ENCODE data around the gene HECTD1.
"Not testable (repeated sequence)": the region's sequence is repeated elsewhere in the genome, so short reads cannot be mapped to it uniquely, and the experiment has no call there.

HECTD1 gene

DNA sequence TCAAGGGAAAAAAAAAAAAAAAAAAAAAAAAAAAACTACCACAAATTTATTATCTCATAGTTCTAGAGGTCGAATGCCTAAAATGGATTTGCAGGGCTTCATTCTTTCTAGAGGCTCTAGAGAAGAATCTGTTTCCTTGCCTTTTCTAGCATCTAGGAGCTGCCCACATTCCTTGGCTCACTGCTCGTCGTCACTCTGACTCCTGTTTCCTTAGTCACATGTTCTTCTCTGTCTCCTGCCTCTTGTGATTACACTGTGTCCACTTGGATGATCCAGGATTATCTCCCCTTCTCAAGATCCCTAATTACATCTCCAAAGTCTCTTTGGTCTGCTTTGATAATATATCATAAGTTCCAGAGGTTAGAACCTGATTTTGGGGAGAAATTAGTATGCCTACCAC lies 88.7 kb downstream of the HECTD1 start:
- H3K4me3 ChIP-seq: no peak overlapping the region
- DNase-seq (ENCODE audit: low read depth, low spot score): no peak
- TF ChIP-seq EZH2 (IDR thresholded peaks at IDR 0.05) (no peak), FOXP2 (optimal IDR thresholded peaks at IDR 0.05; ENCODE audit: control extremely low read depth, extremely low read length, insufficient read depth) (no peak), POLR2AphosphoS5 (IDR thresholded peaks at IDR 0.05; ENCODE audit: borderline replicate concordance, low read depth, low read length) (no peak)
- no peaks in the 10 kb centered on the region for H3K9me3 ChIP-seq (ENCODE audit: low read depth, low read length)
- no peak overlapping the region for H3K9ac ChIP-seq (ENCODE audit: insufficient read length)
- H3K36me3 ChIP-seq (ENCODE audit: insufficient read depth, low read length): peaks cover 86% of the 10 kb centered on the region
- no peak overlapping the region for H3K27ac ChIP-seq

DNA sequence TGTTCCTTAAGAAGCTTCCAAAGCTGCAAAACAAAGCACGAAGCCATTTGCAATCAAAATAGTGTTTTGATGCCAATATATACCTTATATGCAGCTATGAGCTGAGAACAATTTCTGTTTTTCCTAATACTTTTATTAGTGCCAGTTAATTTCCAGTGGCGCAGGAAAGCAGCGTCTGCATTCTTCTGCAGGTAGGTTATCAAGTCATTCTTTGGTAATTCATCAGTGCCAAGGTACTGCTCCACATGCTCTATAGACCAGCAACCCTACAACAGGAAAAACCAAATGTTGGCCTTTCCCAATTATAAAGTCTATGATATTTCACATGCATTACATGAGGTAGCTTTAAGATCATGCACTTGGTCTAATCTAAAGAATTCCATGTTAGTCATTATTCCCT lies 93.8 kb downstream of the HECTD1 start:
- Histone ChIP-seq H3K36me3 (ENCODE audit: insufficient read depth, low read length) (peaks cover 84% of the 10 kb centered on the region), H3K9ac (ENCODE audit: insufficient read length) (no peak overlapping the region)
- TF ChIP-seq POLR2AphosphoS5 (IDR thresholded peaks at IDR 0.05; ENCODE audit: borderline replicate concordance, low read depth, low read length): no peak
- no peak for TF ChIP-seq EZH2 (IDR thresholded peaks at IDR 0.05)
- no peak for TF ChIP-seq FOXP2 (optimal IDR thresholded peaks at IDR 0.05; ENCODE audit: control extremely low read depth, extremely low read length, insufficient read depth)

DNA sequence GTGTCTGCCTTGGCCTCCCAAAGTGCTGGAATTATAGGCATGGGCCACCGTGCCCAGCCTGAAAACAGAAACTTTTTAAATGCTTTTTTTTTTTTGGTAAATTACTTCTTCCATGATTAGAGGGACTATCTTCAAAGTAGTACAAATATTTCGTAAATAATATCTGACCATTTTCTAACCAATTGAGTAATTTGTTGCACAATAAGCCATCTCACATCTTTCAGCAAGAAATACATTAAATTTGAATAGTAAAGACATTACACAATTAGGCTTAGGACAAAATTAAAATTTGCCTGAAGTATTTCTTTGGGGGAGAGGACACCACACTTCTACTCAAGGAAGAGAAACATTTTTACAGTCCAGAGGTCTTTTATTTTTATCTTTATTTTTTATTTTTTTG lies 96.7 kb downstream of the HECTD1 start:
- Histone ChIP-seq H3K4me3 (no peak overlapping the region), H3K27ac (no peak overlapping the region), H3K36me3 (ENCODE audit: insufficient read depth, low read length) (peaks cover 89% of the 10 kb centered on the region), H3K9ac (ENCODE audit: insufficient read length) (no peak overlapping the region), H3K9me3 (ENCODE audit: low read depth, low read length) (no peaks in the 10 kb centered on the region)
- DNase-seq (ENCODE audit: low read depth, low spot score): no peak
- TF ChIP-seq POLR2AphosphoS5 (IDR thresholded peaks at IDR 0.05; ENCODE audit: borderline replicate concordance, low read depth, low read length) (no peak), EZH2 (IDR thresholded peaks at IDR 0.05) (no peak), FOXP2 (optimal IDR thresholded peaks at IDR 0.05; ENCODE audit: control extremely low read depth, extremely low read length, insufficient read depth) (no peak)

More for the DNA sequence above, 93.8 kb downstream of the HECTD1 start:
- no peak for DNase-seq (ENCODE audit: low read depth, low spot score)
- H3K9me3 ChIP-seq (ENCODE audit: low read depth, low read length): no peaks in the 10 kb centered on the region
- no peak overlapping the region for H3K4me3 ChIP-seq
- H3K27ac ChIP-seq: no peak overlapping the region

DNA sequence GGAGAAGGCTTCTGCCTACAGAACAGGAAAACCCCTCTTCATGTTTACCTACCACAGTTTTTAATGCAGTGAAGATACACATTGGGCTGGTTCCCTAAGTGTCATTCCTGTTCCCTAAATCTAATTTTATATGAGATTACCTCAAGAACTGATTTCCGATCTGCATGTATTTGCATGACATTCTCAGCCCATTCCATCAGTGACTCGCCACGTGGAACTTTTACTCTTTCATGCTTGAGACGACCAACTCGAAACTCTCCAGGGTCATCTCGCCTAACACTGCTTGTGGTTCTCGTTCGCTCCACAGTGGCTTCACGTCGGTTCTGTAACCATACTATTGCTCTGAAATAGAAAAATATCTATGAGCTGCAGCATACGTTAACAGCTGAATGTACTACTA lies 98.3 kb downstream of the HECTD1 start:
- H3K36me3 ChIP-seq (ENCODE audit: insufficient read depth, low read length): peaks cover 92% of the 10 kb centered on the region

DNA sequence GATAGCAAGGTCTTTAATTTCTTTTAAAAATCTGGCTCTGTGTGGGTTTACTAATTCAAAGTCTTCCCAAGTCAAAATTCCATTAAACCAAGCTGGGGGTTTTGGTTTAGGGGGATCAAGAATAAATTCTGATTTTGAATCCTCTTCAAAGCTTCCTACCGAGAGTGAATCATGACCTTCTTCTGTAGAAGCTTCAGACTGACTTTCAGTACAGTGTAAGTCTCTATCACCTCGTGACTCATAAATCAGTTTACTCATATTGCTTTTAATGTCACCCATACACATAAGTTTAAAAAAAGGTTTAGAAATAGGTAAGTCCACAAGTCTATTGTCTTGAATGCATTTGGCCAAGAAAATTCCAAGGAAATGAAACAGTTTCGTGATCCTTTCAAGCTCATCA lies 100.8 kb downstream of the HECTD1 start:
- Histone ChIP-seq H3K36me3 (ENCODE audit: insufficient read depth, low read length) (peaks cover 92% of the 10 kb centered on the region), H3K9ac (ENCODE audit: insufficient read length) (no peak overlapping the region)

More for the DNA sequence above, 98.3 kb downstream of the HECTD1 start:
- no peak for DNase-seq (ENCODE audit: low read depth, low spot score)
- no peak for TF ChIP-seq POLR2AphosphoS5 (IDR thresholded peaks at IDR 0.05; ENCODE audit: borderline replicate concordance, low read depth, low read length)
- no peak for TF ChIP-seq FOXP2 (optimal IDR thresholded peaks at IDR 0.05; ENCODE audit: control extremely low read depth, extremely low read length, insufficient read depth)
- Histone ChIP-seq H3K9ac (ENCODE audit: insufficient read length) (no peak overlapping the region), H3K4me3 (no peak overlapping the region), H3K9me3 (ENCODE audit: low read depth, low read length) (no peaks in the 10 kb centered on the region), H3K27ac (no peak overlapping the region)

DNA sequence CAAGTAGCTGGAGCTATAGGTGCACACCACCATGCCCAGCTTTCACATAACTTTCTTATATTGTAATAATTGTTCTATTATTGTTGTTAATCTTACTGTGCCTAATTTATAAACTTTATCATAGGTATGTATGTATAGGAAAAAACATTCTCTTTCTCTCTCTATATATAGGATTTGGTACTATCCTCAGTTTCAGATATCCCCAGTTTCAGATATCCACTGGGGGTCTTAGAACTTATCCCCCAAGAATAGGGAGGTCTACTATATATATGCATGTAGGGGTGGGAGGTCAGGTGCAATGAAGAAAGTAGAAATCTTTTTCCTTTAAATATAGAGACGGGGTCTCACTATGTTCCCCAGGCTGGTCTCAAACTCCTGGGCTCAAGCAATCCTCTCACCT lies 110.5 kb downstream of the HECTD1 start:
- no peak for TF ChIP-seq FOXP2 (optimal IDR thresholded peaks at IDR 0.05; ENCODE audit: control extremely low read depth, extremely low read length, insufficient read depth)
- no peak for TF ChIP-seq EZH2 (IDR thresholded peaks at IDR 0.05)
- no peak for TF ChIP-seq POLR2AphosphoS5 (IDR thresholded peaks at IDR 0.05; ENCODE audit: borderline replicate concordance, low read depth, low read length)
- Histone ChIP-seq H3K9ac (ENCODE audit: insufficient read length) (no peak overlapping the region), H3K36me3 (ENCODE audit: insufficient read depth, low read length) (peaks cover 37% of the 10 kb centered on the region), H3K9me3 (ENCODE audit: low read depth, low read length) (no peaks in the 10 kb centered on the region), H3K27ac (no peak overlapping the region), H3K4me3 (no peak overlapping the region)
- no peak for DNase-seq (ENCODE audit: low read depth, low spot score)

More for the DNA sequence above, 100.8 kb downstream of the HECTD1 start:
- no peak for TF ChIP-seq EZH2 (IDR thresholded peaks at IDR 0.05)
- TF ChIP-seq POLR2AphosphoS5 (IDR thresholded peaks at IDR 0.05; ENCODE audit: borderline replicate concordance, low read depth, low read length): no peak
- no peak for TF ChIP-seq FOXP2 (optimal IDR thresholded peaks at IDR 0.05; ENCODE audit: control extremely low read depth, extremely low read length, insufficient read depth)
- DNase-seq (ENCODE audit: low read depth, low spot score): no peak
- no peaks in the 10 kb centered on the region for H3K9me3 ChIP-seq (ENCODE audit: low read depth, low read length)
- no peak overlapping the region for H3K4me3 ChIP-seq
- H3K27ac ChIP-seq: no peak overlapping the region; the same call in 1 of the 2 replicates

DNA sequence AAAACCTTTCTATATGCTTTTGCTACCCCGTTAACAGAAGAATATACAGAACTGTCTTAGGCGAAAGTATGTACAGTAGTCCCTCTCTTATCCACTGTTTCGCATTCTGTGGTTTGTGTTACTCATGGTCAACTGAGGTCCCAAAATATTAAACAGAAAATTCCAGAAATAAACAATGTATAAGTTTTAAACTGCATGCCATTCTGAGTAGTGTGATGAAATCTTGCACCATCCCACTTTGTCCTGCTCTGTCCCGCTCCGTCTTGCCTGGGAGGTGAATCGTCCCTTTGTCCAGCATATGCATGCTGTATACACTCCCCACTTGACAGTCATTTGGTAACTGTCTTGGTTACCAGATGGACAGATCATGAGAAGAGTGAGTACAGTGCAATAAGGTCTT lies 111.3 kb downstream of the HECTD1 start:
- Histone ChIP-seq H3K27ac (no peak overlapping the region; the same call in 1 of the 2 replicates), H3K9me3 (ENCODE audit: low read depth, low read length) (no peaks in the 10 kb centered on the region), H3K36me3 (ENCODE audit: insufficient read depth, low read length) (peaks cover 29% of the 10 kb centered on the region), H3K9ac (ENCODE audit: insufficient read length) (no peak overlapping the region), H3K4me3 (no peak overlapping the region)
- no peak for TF ChIP-seq FOXP2 (optimal IDR thresholded peaks at IDR 0.05; ENCODE audit: control extremely low read depth, extremely low read length, insufficient read depth)
- TF ChIP-seq POLR2AphosphoS5 (IDR thresholded peaks at IDR 0.05; ENCODE audit: borderline replicate concordance, low read depth, low read length): no peak
- no peak for TF ChIP-seq EZH2 (IDR thresholded peaks at IDR 0.05)
- DNase-seq (ENCODE audit: low read depth, low spot score): no peak

DNA sequence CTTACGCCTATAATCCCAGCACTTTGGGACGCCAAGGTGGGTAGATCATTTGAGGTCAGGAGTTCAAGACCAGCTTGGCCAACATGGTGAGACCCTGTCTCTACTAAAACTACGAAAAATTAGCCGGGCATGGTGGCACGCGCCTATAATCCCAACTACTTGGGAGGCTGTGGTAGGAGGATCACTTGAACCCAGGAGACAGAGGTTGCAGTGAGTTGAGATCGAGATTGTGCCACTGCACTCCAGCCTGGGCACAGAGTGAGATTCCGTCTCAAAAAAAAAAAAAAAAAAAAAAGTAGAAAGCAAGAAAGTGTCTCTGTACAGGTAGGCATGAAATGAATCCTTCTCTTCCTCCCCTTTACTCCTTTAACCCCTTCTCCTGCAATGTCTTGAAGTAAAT lies 111.8 kb downstream of the HECTD1 start:
- not testable (repeated sequence) for H3K9me3 ChIP-seq (ENCODE audit: low read depth, low read length); DNase-seq (ENCODE audit: low read depth, low spot score); H3K4me3 ChIP-seq; H3K27ac ChIP-seq; H3K9ac ChIP-seq (ENCODE audit: insufficient read length)
- peaks cover 24% of the 10 kb centered on the region for H3K36me3 ChIP-seq (ENCODE audit: insufficient read depth, low read length)

DNA sequence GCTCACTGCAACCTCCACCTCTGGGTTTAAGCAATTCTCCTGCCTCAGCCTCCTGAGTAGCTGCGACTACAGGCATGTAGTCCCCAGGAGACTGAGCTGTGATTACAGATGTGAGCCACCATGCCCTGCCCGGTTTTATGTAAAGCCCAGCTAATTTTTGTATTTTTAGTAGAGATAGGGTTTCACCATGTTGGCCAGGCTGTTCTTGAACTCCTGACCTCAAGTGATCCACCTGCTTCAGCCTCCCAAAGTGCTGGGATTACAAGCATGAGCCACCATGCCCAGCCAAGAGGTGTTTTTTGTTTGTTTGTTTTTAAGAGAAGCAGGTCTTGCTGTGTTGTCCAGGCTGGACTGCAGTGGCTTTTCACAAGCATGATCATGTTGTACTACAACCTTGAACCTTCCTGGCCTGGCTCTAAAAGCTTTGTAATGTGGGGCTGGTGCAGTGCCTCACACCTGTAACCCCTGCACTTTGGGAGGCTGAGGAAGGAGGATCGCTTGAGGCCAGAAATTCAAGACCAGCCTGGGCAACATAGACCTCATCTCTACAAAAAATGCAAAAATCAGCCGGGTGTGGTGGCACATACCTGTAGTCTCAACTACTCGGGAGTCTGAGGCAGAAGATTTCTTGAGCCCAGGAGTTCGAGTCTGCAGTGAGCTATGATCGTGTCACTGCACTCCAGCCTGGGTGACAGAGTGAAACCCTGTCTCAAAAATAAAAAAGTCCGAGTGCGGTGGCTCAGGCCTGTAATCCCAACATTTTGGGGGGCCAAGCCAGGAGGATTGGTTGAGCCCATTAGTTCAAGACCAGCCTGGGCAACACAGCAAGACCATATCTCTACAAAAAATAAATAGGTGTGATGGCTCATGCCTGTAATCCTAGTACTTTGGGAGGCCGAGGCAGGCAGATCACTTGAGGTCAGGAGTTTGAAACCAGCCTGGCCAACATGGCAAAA lies 113.4 kb downstream of the HECTD1 start:
- H3K4me3 ChIP-seq; H3K27ac ChIP-seq; H3K9ac ChIP-seq (ENCODE audit: insufficient read length); H3K36me3 ChIP-seq (ENCODE audit: insufficient read depth, low read length); H3K9me3 ChIP-seq (ENCODE audit: low read depth, low read length); DNase-seq (ENCODE audit: low read depth, low spot score): not testable (repeated sequence)

Measured in SK-N-MC (cell line).